HG02870 (cell line): ENCODE data around the gene MGST2.

ENCODE experiments used
- ATAC-seq: cut with Tn5 transposase; IDR thresholded peaks from one replicate; pipeline ENCODE4 v1.9.1; 2021; ENCODE audit warnings: mild to moderate bottlenecking, moderate library complexity; ENCODE audit not compliant: unreplicated experiment

Gene MGST2

GRCh38 chr4:139700568-139700967 is 34.9 kb downstream of the MGST2 start:
- ATAC-seq, result no peak

DNA sequence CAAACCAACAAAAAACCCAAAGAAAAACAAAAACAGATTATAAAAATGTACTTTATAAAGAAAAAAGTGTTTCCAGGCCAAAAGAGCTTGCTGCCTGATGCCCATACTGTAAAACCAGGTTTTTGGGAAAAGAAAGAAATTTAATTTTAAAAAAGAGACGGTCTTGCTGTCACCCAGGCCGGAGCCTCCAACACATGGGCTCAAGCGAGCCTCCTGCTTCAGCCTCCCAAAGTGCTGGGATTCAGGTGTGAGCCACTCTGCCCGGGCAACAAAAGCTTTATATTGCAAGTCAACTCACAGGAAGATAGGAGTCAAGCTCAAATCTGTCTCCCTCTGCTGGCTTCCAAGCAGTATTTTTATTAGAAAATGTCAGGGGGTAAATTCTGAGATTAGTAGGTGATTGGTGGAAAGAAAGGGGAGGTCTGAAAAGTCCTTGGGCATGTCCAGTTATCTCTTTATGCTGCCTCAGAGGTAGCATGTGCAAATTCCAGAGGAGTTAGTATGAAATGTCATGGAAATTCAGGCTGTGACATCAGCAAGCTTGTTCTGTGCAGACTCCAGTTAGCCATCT is 39.4 kb downstream of the MGST2 start:
- ATAC-seq, result no peak

GRCh38 chr4:139709660-139710059 is 44.0 kb downstream of the MGST2 start:
- no peak for ATAC-seq

- no peak for ATAC-seq
Measured at GRCh38 chr4:139710073-139710472, 44.5 kb downstream of the MGST2 start.

DNA sequence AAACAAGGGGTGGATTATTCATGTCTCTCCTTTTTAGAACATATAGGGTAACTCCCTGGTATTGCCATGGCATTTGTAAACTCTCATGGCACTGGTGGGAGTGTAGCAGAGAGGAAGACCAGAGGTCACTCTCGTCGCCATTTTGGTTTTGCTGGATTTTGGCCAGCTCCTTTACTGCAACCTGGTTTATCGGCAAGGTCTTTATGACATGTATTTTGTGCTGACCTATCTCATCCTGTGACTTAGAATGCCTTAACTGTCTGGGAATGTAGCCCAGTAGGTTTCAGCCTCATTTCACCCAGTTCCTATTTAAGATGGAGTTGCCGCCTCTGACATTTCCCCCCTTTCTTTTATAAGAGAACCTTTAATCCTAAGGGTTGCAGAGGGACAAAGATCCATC is 45.8 kb downstream of the MGST2 start:
- ATAC-seq, result no peak

- ATAC-seq, result no peak
Measured at GRCh38 chr4:139712882-139713281, 47.3 kb downstream of the MGST2 start.

DNA sequence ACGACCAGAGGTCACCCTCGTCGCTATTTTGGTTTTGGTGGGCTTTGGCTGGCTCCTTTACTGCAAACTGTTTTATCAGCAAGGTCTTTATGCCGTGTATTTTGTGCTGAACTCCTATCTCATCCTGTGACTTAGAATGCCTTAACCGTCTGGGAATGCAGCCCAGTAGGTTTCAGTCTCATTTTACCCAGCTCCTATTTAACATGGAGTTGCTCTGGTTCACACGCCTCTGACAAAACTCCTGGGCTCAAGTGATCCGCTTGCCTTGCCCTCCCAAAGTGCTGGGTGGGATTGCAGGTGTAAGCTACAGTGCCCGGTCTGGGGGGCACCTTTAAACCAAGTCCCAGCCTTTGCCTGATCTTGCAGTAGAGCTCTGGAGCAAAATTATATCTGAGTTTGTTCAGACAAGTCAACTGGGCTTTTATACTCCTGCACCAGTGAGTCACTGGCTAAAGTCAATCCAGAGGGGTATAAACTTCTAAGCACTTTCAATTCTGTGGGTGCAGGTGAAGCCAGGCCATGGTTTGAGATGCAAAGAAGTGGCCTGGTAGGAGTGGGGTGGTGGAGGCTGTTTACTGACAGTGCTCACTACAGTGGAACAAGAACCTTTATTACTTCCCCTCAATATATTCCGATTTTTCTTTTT is 50.2 kb downstream of the MGST2 start:
- no peak for ATAC-seq

DNA sequence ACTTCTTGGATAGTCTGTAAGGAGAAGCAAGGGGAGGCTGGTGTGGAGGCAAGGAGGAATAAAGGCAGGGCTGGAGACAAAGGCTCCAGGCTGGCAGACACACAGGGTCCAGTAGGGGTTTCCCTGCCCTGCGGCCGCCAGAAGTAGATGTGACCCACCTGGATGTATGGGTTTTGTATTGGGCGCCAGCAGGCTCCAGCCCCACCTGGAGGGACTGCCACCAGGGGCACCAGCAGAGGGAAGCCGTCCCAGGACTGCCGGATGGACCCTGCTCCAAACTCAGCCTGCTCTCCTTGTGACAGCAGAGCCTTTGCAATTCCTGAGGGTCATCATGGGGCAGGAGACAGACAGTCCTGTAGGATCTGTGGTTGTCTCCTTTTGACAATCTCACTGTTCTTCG is 52.7 kb downstream of the MGST2 start:
- no peak for ATAC-seq

DNA sequence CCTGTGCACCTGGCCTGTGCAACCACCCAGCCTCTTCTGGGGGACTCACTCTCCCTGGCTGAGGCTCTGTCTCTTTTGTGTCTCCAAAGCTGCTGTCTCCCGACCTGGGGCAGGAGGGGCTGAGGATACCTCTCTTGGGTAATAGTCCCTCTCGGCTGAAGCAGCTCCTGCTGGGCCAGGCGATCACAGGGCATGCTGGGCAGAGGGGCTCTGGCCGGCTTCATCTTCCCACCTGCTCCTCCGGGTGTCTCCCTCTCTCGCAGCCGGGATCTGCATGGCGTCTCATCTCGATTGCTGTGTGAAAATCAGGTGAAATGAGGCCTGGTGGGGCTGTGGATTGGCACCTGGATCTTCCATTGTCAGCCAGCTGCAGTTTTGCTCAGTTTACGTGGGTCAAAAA is 53.2 kb downstream of the MGST2 start:
- no peak for ATAC-seq

GRCh38 chr4:139719381-139720101 is 53.9 kb downstream of the MGST2 start:
- no peak for ATAC-seq

GRCh38 chr4:139720806-139721205 is 55.2 kb downstream of the MGST2 start:
- ATAC-seq, result no peak

DNA sequence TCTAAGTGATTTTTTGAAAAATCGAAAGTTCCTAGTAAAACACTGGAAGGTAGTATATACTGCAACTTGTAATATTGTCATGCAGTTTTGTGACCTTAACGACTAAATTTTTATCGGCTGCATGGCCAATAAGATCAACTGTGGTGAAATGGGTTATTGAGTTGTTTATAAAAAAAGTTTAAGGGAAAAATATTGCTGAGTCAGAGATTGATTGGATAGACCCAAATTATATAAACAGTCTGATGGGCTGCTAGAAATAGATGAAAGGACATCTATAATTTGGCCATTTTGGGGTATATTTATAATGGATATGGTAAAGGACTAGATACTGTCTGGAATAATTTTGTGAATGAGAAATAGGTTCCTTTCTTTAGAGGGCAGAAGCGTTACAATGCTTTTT is 56.2 kb downstream of the MGST2 start:
- ATAC-seq, result no peak

- no peak for ATAC-seq
Measured at GRCh38 chr4:139725236-139725635, 59.6 kb downstream of the MGST2 start.

DNA sequence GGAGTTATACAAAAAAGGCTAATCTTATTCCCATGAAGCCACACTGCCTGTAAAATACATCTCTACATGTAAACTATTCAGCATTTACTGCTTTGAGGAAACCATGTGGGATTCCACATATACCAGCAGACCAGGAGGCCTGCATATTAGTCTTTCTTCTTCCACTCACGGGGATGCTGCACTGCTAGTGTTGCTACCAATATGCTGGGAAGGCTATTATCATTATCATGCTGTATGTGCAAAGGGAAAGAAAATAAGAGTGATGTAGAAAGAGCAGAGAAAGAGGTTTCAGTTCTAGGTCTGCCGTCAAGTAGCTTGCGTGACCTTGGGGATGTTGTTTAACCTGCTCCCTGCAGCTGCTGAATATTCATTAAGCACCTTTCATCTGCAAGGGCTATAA is 61.0 kb downstream of the MGST2 start:
- no peak for ATAC-seq

DNA sequence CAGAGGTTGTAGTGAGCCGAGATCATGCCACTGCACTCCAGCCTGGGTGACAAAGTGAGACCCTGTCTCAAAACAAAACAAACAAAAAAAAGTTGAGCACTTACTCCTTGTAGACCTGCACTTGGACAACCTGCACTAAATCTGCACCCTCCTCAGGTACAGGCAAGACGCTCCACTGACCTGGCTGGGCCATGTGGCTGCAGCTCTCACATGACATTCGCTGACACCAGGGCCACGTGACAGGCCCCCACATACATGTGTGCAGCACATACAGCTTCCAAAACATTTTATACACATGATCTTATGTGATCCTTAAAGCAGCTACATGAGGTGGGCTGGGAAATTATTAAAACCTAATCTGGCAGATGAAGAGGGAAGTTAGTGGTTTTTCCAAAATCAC is 62.5 kb downstream of the MGST2 start:
- no peak for ATAC-seq

GRCh38 chr4:139728840-139729239 is 63.2 kb downstream of the MGST2 start:
- no peak for ATAC-seq

GRCh38 chr4:139732991-139733570 is 67.5 kb downstream of the MGST2 start:
- ATAC-seq, result no peak

GRCh38 chr4:139734201-139734874 is 68.7 kb downstream of the MGST2 start:
- no peak for ATAC-seq

DNA sequence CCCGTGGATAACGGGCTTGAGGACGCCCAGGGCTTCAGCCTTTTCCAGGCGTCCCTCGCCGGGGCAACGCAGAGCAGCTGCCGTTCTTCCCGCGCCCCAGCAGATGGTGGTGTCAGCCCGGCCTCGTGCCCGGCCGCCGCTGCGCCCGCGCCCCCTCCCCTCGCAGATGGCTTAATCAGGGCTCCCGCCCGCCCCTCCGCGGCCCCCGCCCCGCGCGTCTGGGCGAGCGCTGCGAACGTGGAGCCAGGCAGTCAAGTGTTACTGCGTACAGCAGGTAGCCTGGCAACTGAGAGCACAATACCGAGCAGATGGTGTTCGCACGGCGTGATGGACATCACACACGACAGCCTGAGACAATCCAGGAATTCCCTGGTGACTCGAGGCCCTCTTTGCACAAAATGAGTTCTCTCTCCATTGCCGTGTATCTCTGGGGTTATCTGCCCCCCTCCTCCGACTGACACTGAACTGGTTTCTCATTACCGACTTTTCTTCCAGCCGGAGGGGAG is 69.3 kb downstream of the MGST2 start:
- ATAC-seq, result peak; percentile 57

DNA sequence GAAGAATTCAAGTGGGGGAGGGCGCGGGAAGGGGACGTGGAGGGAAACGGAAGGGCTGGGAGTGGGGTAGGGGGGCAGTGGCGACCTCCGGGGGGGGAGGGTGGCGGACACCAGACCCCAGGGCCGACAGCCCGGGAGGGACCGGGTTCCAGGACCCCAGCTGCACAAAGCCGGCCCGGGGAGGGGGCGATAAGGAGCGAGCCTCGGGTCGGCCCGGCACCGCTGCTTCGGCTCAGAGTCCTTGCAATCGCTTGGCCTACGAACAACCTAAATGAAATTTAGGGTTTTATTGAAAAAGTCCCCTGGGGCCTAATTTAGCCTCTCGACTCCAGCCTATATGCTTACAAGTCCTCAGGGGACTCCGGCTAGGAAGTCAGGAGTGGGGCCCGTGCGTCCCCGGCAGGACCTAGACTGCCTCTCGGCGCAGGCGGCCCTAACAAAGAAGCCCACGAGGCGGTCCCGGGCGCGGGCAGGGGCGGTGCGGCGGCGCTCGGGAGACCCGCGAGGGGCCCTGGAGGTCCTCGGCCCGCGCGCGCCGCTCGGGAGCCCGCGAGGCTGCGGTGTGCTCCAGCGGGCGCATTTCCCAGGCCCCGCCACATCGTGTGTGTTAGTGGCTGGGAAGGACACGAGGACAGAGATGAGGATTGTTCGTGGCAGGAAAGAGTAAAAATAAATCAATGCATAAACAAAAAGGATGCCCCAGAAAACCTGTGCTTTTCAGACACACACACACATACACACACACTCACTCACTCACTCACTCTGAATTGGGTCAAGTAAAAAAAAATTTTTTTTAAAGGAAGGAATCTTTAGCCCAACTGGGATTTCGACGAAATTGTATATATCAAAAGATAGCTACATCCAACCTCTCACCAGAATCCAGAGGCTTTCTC is 70.0 kb downstream of the MGST2 start:
- ATAC-seq, result no peak
